SW 1271 (cell line): Measurements from ENCODE around the gene PSMG4.
"Not testable (repeated sequence)": the region's sequence is repeated elsewhere in the genome, so short reads cannot be mapped to it uniquely, and the experiment has no call there.

ENCODE experiments used
- DNase-seq, 2 experiments: peaks; one replicate each; lab custom pipeline; 2025; lab: John Stamatoyannopoulos, UW

PSMG4 gene

DNA sequence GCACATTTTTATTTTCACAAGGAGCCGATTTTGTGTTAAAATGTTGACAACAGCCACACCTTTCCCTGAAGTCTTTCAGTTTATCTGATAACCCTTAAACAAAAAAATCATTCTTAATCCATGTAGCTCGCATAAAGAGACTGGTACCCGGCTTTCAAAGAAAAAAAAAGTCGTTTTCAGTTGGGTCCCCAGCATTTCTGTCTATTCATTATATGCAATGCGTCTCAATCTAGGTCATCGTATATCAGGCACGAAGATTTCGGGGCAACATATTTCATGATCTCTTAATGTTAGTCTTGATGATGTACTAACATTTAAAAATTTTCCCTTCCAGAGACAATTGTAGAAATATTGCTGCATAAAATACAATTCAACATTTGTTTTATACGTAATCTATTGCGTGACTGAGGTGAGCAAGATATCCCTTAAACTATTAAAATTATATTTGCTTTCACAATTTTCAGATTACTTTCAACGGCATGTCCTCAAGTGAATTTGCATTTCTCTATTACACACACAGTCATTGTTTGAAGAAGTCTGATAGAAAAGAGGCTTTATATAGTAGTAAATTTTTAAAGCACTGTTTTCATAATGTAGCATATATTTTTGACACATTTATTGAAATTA lies 28.4 kb upstream of the PSMG4 start:
- no peak for DNase-seq

DNA sequence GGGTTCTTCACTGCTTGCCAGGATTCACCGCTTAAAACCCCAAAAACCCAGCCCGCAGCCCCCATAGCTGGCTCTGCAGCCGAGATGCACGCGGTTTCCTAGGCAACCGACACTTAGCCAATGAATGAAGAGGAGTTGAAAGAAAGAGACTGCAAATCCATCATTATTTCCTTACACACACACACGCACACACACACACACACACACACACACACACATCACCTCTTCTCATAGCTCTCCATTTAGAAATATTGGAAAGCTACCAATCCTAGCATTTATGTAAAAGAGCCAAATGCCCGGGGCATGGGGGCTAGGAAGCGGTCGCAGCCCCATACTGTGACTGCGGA lies 27.9 kb upstream of the PSMG4 start:
- DNase-seq: no peak

DNA sequence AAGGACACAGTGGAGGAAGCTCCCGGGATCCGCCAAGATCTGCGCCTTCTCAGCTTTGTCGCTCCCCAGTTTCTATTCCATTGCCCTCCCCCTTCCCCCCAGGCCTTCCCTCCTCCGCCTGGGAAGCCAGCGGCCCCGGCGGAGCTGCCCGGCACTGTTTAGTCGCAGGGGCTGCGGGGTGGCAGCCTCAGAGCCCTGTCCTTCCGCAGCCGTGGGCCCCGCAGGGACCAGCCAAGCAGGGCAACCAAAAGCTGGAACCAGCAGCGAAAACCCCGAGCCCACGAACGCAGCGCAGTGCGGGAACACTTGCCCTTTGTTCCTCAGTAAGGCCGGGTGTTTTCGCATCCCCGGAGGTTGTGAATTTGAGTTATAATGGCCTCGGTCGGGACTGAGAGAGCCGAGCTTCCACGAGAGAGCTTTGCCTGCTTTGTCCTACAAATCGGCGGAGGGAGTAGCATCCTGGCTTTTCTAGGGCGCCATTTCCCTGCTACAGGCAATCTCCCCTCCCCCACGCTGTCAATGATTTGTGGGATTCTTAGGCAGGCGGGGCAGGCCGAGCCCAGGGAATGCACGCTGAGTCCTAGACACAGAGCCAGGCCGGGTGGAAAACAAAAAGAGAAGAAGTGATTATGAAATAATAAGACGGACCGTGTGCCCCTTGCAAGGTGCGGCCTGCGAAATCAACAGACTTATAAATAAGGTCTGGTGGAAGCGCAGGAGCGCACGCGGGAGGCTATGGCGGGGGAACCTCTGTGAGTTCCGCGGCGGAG lies 27.3 kb upstream of the PSMG4 start:
- DNase-seq: no peak

DNA sequence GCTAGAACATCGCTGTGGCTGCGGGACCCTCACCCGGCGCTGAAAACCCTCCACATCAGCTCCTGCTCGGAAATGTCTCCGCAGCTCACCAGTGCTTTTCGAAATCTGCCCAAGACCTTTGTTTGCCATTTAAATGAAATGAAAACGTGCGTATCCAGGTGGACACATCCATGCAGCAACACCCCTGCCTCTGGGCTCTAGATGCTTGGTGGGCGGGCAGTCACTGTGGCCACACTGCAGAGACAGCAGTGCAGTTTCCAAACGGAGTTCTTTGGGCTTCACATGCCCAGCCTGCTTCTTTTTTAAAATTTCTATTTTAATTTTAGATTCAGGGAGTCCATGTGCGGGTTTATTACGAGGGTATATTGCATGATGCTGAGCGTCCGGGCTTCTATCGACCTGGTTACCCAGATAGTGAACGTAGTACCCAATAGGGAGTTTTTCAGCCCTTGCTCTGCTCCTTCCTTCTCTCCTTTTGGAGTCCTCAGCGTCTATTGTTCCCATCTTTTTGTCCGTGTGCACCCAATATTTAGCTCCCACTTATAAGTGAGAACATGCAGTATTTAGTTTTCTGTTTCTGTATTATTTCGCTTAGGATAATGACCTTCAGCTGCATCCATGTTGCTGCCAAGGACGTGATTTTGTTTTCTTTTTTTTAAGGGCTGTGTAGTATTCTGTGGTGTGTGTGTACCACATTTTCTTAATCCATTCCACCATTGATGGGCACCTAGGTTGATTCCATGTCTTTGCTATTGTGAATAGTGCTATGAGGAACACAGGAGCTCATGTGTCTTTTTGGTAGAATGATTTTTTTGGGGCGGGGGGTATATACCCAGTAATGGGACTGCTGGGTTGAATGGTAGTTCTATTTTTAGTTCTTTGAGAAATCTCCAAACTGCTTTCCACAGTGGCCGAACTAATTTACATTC lies 26.5 kb upstream of the PSMG4 start:
- no peak for DNase-seq

DNA sequence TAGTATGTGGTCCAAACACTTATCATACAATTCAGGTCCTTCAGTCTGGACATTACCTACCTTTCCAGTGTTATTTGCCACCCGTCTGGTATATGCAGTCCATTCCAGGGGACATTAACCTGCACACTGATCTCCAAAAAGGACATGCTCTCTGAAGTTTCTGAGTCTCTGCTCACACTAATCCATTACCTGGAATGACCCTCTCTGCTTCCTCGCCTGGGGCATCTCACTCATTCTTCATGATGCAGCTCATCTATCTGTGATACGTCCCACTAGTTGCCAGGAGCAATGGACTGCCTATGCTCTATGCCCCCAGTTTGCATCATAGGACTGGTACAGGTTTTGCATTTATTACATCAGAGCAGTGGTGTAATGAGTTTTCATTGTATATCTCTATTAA lies 25.4 kb upstream of the PSMG4 start:
- no peak for DNase-seq

DNA sequence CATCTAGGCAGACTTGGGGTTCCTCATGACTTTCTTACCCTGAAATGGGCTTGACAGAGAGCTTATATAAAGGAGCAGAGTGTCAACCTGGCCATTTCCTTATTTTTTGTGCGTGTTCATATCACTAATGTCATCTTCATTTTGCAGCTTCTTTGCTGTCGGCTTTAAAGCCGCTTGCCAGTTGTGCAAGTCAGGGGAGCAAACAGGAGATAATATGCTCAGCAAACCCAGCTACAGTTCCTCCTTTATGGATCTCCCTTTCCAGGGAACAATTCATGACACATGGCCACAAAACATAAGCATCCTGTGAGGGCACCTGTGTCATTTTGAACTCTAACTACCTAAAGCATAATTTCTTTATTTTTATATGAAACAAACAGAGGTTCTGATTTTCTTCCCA lies 24.8 kb upstream of the PSMG4 start:
- no peak for DNase-seq

DNA sequence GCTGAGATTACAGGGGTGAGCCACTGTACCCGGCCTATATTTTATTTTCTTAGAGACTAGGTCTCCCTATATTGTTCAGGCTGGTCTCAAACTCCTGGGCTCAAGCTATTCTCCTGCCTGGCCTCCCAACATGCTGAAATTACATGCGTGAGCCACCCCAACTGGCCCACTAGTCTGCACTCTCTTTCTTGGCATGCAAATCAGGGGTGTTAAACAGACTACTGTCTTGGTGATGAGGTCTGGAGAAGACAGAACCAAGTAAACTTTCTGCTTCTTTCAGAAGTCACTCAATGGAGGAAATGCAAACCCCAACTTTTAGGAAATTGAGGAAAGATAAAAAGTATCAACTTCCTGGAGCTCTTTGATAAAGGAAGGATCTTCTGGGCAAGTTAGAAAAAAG lies 23.3 kb upstream of the PSMG4 start:
- DNase-seq: no peak

DNA sequence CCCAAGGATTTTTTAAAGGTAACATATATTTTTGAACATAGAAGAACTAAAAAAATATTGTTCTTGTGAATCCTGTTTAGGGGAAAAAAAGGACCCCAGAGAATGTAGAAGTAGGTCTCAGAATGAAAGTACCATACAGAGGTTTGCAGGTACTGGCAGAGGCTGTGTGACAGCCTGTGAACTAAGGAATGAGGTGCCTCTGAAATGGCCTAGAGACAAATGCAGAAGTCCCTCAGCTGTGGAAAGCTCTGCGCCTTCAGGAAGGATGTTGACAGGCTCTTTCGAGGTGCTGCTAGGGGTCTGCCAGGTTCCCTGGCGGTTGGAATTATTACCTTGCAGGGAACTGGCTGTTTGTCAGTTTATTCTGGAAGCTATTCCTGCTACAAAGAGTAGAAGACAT lies 22.7 kb upstream of the PSMG4 start:
- no peak for DNase-seq

DNA sequence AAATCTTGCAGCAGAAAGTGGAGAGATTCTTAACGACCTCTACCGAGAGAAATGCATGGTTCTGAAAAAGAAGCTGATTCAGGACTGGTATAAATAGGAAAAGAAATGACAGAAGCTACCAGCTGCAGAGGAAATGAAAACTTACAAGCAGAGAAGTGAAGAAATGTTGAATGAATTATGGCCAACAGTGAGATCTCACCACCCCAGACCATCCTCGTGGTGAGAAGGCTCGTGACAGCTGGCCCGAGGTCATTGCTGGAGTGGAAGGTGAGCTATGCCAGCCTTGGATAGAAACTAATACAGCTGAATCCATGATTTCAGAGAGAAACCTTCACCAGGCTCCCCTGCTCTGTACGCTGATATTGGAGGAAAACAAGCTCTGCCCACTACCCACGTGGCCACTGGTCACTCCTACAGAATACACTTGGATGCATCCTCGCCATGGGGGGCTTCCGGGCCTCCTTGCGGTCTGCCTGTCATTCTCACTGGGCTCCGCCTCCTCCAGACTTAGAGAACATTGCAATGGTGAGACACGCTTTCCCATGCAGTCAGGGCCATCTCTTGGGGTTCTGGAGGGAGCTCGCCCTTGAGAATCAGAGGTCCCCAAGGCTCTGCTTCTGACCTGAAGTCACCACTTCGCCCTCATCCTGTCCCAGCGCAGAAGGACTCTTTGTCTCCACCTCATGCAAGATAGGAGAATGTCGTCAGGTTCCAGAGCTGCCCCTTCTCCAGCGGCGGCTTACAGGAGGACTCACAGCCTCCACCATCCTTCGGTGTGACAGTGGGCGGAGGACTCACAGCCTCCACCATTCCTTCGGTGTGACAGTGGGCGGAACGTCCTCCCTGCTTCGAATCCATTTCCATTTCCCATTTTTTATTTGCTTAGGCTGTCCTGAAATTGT lies 20.7 kb upstream of the PSMG4 start:
- DNase-seq: no peak

DNA sequence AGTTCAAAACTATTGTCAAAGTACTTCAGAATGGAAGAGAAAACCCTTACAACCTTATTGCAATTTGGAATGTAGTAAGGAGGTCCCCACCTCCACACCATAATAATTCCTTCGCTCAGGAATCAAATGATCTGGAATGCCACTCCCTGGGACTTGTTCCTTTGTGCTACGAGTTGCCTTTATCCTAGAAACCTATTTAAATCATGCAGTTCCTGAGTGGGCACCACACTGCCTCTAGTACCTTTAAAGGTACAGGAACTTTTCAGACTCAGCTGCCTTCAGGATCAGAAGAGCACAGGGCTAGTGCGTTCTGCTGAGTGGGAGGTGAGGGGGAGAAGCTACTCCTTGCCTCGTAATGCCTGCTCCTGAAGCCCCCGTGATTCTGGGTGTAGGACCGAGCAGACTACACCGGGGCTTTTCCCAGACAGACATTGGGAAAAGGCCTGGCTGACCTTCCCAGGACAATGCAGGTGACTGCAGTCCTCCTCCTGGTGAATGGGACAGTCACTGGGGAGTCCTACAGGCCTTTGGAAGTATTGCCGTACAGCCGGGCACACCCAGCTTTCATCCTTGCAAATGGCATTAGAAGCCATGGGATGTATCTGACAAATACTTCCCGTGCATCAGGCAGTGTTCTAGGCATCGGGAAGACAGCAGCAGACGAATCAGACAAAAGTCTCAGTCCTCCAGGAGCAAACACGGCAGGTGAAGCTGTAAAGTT lies 19.5 kb upstream of the PSMG4 start:
- no peak for DNase-seq

DNA sequence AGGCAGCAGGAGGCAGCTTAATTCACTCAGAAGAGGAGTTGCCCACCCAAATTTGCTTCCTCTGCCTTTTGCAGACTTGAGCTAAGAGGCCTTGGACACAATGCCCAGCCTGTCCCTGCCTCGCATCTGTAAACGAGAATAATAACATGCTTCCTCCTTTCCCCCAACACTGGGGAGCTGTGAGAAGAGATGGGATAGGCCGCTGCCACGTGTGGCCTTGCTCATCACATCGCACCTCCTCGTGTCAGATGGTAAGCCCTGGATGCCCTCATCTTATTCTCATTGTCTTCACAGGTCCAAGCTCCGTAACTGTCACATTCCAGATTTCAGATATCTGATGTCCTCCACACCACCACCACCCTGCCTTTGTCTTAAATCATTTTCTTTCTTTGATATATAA lies 18.2 kb upstream of the PSMG4 start:
- DNase-seq: no peak

DNA sequence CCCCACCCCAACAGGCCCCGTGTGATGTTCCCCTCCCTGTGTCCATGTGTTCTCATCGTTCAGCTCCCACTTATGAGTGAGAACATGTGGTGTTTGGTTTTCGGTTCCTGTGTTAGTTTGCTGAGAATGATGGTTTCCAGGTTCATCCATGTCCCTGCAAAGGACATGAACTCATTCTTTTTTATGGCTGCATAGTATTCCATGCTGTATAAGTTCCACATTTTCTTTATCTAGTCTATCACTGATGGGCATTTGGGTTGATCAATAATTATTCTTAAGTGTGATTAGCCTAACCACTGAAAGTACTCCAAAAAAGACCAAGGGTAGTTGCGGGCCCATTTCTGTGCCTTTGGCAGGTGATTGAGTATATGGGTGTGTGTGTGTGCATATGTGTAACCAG lies 17.0 kb upstream of the PSMG4 start:
- DNase-seq: not testable (repeated sequence)

DNA sequence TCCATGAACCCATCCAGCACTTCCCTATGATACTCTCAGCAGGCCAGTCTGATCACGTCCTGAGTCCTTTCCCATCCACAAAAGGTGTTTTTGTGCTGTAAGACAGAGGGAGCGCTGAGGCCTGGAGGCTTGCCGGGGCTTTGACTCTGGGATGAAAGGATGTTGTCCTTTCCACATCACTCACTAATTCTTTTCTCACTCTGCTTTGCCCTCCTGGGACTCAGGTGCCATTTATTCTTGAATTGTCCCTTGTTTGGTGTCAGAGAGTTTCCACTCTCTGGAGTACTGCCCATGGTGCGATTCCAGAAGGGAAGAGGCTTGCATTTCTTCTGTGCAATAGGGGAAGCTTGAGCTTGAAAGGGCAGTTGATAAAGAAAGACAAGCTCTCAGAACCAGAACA lies 16.0 kb upstream of the PSMG4 start:
- no peak for DNase-seq

DNA sequence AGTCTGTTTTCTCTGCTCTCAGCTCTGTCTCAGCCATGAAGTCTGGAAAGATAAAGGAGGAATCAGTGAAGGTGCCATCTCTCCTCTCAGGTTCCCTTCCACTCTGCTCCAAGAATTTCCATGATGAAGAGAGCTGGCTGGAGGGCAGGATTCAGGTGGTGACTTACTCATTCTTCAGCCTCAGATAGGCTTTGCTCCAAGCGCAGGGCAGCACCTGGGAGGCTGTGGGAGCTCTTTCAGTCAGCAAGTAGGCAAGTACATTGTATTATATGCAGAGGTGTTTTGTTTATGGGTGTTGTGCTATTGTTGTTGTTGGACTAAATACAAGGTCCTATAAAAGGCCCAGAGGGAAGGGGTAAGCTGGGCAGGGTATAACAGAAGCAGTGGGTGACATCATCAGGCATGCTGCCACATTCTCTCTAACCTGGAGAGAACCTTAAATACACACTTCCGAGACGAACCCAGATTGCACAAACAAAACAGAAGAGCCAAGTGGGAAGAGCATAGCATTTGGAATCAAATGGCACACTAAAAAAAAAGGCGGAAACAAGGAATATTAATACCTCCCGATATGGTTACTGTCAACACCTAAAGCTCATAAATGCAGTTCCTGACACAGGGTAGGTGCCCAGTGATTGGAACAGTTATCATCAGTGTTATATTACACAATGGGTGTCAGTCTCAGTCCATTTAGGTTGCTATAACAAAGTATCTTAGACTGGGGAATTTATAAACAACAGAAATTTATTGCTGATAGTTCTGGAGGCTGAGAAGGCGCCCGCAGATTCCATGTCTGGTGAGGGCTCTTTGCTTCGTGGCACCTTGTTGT lies 14.5 kb upstream of the PSMG4 start:
- DNase-seq: no peak

DNA sequence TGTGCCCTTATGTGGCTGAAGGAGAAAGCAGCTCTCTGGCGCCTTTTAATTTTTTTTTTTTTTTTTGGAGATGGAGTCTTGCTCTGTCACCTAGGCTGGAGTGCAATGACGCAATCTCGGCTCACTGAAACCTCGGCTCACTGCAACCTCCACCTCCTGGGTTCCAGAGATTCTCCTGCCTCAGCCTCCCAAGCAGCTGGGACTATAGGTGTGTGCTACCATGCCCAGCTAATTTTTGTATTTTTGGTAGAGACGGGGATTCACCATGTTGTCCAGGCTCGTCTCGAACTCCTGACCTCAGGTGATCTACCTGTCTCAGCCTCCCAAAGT lies 13.9 kb upstream of the PSMG4 start:
- DNase-seq: not testable (repeated sequence)

DNA sequence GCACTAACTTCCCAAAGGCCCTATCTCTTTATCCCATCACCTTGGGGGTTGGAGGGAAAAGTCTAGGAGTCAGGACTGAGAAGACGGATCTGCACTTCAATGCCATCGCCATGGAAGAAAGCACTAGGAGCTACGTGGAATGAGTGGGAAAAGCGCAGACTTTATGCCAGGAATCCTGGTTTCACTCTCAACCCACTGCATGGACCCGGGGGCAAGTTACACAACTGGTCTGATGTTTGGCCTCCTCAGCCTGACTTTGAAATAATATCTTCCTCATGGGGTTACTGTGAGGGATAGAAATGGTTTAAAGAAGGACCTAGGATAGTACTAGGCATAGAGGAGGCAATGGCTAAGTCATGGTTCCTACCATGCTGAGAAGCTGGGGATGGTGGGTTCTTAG lies 13.5 kb upstream of the PSMG4 start:
- no peak for DNase-seq

DNA sequence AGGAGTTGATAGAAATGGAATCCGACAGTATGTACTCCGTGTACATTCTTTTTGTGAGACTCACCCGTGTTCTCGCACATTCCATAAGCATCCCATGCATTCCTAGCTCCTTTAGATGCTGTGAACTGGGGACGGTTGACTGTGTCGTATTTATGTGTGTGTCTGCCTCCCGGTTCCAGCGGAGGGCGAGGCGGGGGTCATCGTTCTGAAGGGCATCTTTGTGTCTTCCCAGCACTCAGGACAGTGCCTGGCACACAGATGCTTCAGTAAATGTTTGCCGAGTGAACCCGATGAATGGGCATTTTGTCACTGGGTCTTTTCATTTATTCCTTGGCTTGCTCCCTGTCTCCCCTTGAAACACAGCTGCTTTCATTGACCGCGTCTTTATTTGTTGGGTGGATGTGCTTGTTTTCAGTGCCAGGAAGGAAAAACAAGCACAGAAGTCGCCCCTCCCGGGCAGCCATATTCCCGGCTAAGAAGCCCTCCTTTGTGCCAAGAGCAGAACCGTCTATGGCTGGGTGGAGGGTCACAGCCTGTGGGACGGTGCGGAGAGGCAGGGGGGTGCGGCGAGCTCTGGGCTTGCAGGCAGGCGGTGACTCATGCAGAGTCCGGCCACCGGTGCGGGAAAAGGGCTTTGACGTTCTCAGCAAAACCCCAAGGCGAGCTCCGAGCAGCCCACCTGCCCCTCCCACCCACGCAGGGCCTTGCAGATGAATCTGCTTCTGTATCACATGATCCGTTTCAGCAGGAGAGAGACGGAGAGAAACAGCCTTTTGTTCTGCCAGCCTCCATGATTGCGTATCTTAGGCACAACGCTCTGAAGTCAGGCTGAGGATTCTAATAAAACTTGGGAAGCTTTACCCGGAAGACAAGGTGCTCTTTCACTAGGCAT lies 11.2 kb upstream of the PSMG4 start:
- DNase-seq: peak in 1 of 2 experiments; percentile 16

DNA sequence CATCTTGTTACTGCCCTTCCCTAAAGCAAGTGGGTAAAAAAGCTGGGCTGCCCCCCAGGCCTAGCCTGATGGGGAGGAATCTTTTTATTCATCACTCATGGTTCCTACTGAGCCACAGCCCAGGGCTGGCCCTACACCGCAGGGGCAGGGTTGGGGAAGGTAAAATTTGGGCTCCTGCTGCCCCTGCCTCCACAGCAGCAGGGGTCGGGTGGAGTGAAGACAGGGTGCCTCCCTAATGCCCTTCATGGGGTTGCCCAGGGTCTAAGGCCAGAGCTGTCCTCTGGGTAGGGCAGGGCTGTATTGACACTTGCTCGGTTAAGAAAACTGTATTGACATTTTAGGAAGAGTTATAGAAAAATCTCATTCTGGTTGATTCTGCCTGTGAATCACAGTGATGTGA lies 8.9 kb upstream of the PSMG4 start:
- no peak for DNase-seq

DNA sequence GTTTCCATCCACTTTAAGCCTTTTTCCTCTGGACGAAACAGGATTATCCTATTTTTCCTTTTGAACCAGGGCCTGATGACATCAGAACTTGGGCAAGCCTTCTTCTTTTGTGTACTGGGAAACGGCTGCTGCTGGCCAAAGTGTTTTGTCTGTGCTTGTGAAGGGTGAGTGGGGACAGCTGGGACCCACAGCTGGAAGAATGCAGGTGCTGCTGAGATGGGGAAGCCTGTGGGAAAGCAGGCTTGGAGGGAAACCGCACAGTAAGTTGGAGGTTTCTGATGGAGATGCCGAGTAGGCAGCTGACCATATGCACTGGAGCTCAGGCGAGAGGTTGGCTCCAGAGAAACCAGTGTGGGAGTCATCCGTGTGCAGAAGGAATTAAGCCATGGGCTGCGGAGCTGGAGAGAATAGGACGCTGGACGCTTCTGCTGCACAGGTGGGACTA lies 8.5 kb upstream of the PSMG4 start:
- DNase-seq: no peak
